Esophagus (tissue), 2 donors: Measurements from ENCODE around the gene MEIS2. TPM values are rescaled to one million over a fixed set of nuclear protein-coding genes. Genes with fewer than 3 reads are reported as not detected.
A peak's percentile ranks its signal among the peaks of the same experiment; 100 is the strongest.

ENCODE experiments used
- H3K27ac ChIP-seq, 2 donors: one replicate each; pipeline ENCODE4 v1.5.1; 2013; ENCODE audit warnings: low read depth in 2 of 2, mild to moderate bottlenecking in 2 of 2, inconsistent platforms in 1 of 2, low read length in 1 of 2, moderate library complexity in 1 of 2
- H3K27me3 ChIP-seq, 2 donors: one replicate each; pipeline ENCODE4 v1.6.1; 2013; ENCODE audit warnings: low read length in 2 of 2, control low read depth in 1 of 2, mild to moderate bottlenecking in 1 of 2; ENCODE audit not compliant: insufficient read depth in 2 of 2, control insufficient read depth in 1 of 2
- H3K36me3 ChIP-seq, 2 donors: one replicate each; pipeline ENCODE4 v1.6.1; 2013; ENCODE audit warnings: low read length in 1 of 2; ENCODE audit not compliant: control insufficient read depth in 2 of 2, insufficient read depth in 2 of 2
- H3K4me1 ChIP-seq, 2 donors: one replicate each; pipeline ENCODE4 v1.6.1; 2013; ENCODE audit warnings: low read length in 1 of 2; ENCODE audit not compliant: control insufficient read depth in 2 of 2, insufficient read depth in 2 of 2
- H3K4me3 ChIP-seq, 2 donors: one replicate each; pipeline ENCODE4 v1.5.1; 2013; ENCODE audit warnings: low read length in 2 of 2, mild to moderate bottlenecking in 2 of 2, low read depth in 1 of 2, moderate library complexity in 1 of 2
- H3K9me3 ChIP-seq, 2 donors: one replicate each; pipeline ENCODE4 v1.6.1; 2013; ENCODE audit warnings: mild to moderate bottlenecking in 2 of 2, low read depth in 1 of 2, low read length in 1 of 2, moderate library complexity in 1 of 2; ENCODE audit not compliant: control insufficient read depth in 2 of 2, insufficient read depth in 1 of 2
- WGBS, 2 donors: extraction: QIAGEN DNeasy Blood & Tissue Kit; methylation state at CpG; one replicate each; pipeline ENCODE4 v1.1.7; 2013; 5-methylcytosine and 5-hydroxymethylcytosine counted together
- polyA plus RNA-seq, 2 donors: library from polyadenylated mRNA; stranded (reverse); fragments of 200-250 nt; gene quantifications; one replicate each; pipeline ENCODE4 v1.2.3, GENCODE V29; 2013
- donor health status: healthy with polysubstance abuse.
- donor health status: Bipolar disorder and iron deficiency.

MEIS2 gene
- polyA plus RNA-seq, 2 donors, result 6.0 to 8.8 TPM

GRCh38 chr15:37102305-37103162 is 2.2 kb upstream of the MEIS2 start:
- H3K4me1 ChIP-seq, result no peaks in the 10 kb centered on the region
- H3K9me3 ChIP-seq, result no peaks in the 10 kb centered on the region
- WGBS, 2 donors, result 16 to 21% methylated on average over 38 of the region's 38 CpGs
- peak overlapping the region; percentile 37 to 72 for H3K4me3 ChIP-seq
- H3K36me3 ChIP-seq, result no peaks in the 10 kb centered on the region
- H3K27me3 ChIP-seq, result no peaks in the 10 kb centered on the region
- peak overlapping the region; percentile 72 to 97 for H3K27ac ChIP-seq

GRCh38 chr15:37101980-37102304 is 1.6 kb upstream of the MEIS2 start:
- 2% methylated on average over 15 of the region's 15 CpGs for WGBS, 2 donors
- peak overlapping the region; percentile 97 to 98 for H3K27ac ChIP-seq
- no peaks in the 10 kb centered on the region for H3K27me3 ChIP-seq
- H3K36me3 ChIP-seq, result no peaks in the 10 kb centered on the region
- no peaks in the 10 kb centered on the region for H3K9me3 ChIP-seq
- peak overlapping the region; percentile 72 to 75 for H3K4me3 ChIP-seq
- no peaks in the 10 kb centered on the region for H3K4me1 ChIP-seq

- WGBS, 2 donors, result 0% methylated on average over 11 of the region's 11 CpGs
- Histone ChIP-seq H3K4me3 (peak overlapping the region; percentile 72 to 75), H3K36me3 (no peaks in the 10 kb centered on the region), H3K27ac (peak overlapping the region; percentile 97 to 98), H3K9me3 (no peaks in the 10 kb centered on the region), H3K4me1 (no peaks in the 10 kb centered on the region), H3K27me3 (no peaks in the 10 kb centered on the region)
Observed at GRCh38 chr15:37100966-37101215, 542 bp upstream of the MEIS2 start.

- WGBS, 2 donors, result 0 to 1% methylated on average over 21 of the region's 21 CpGs
- no peaks in the 10 kb centered on the region for H3K36me3 ChIP-seq
- no peaks in the 10 kb centered on the region for H3K9me3 ChIP-seq
- H3K4me3 ChIP-seq, result peak overlapping the region; percentile 69 to 72
- no peaks in the 10 kb centered on the region for H3K27me3 ChIP-seq
- peaks cover 0 to 2% of the 10 kb centered on the region in 2 donors for H3K4me1 ChIP-seq
- peak overlapping the region; percentile 97 to 98 for H3K27ac ChIP-seq
Observed at GRCh38 chr15:37099319-37100108, 835 bp downstream of the MEIS2 start.

- no peaks in the 10 kb centered on the region for H3K9me3 ChIP-seq
- H3K4me3 ChIP-seq, result peak overlapping the region; percentile 69 to 72
- H3K4me1 ChIP-seq, result peaks cover 0 to 2% of the 10 kb centered on the region in 2 donors
- no peaks in the 10 kb centered on the region for H3K36me3 ChIP-seq
- 0 to 1% methylated on average over 70 to 75 of the region's 75 CpGs for WGBS, 2 donors
- H3K27ac ChIP-seq, result peak overlapping the region; percentile 76 to 84
- H3K27me3 ChIP-seq, result no peaks in the 10 kb centered on the region
Observed at GRCh38 chr15:37098468-37099318, 1.7 kb downstream of the MEIS2 start.

- Histone ChIP-seq H3K4me3 (peak overlapping the region; percentile 69 to 72), H3K9me3 (no peaks in the 10 kb centered on the region), H3K27ac (peak overlapping the region; percentile 76 to 79), H3K36me3 (no peaks in the 10 kb centered on the region), H3K4me1 (peaks cover 0 to 2% of the 10 kb centered on the region in 2 donors), H3K27me3 (no peaks in the 10 kb centered on the region)
- 13 to 24% methylated on average over 30 of the region's 30 CpGs for WGBS, 2 donors
Observed at GRCh38 chr15:37097144-37097919, 3.0 kb downstream of the MEIS2 start.

- Histone ChIP-seq H3K4me1 (peaks cover 0 to 2% of the 10 kb centered on the region in 2 donors), H3K36me3 (no peaks in the 10 kb centered on the region), H3K27ac (peak overlapping the region; percentile 76 to 79), H3K27me3 (no peaks in the 10 kb centered on the region), H3K4me3 (peak overlapping the region; percentile 69 to 72), H3K9me3 (no peaks in the 10 kb centered on the region)
- 19 to 26% methylated on average over 19 of the region's 19 CpGs for WGBS, 2 donors
Observed at GRCh38 chr15:37096558-37097143, 3.7 kb downstream of the MEIS2 start.

GRCh38 chr15:37095770-37096557 is 4.4 kb downstream of the MEIS2 start:
- Histone ChIP-seq H3K9me3 (no peaks in the 10 kb centered on the region), H3K4me1 (peaks cover 0 to 2% of the 10 kb centered on the region in 2 donors), H3K27ac (peak overlapping the region; percentile 66 to 69), H3K36me3 (no peaks in the 10 kb centered on the region), H3K27me3 (no peaks in the 10 kb centered on the region), H3K4me3 (peak overlapping the region; percentile 30 to 72)
- WGBS, 2 donors, result 47 to 55% methylated on average over 32 of the region's 32 CpGs
